Effector memory CD4-positive, alpha-beta T cell (primary cell): ENCODE data around the gene KIAA0319L.

Experiments used
- DNase-seq, 3 donors: peaks; one replicate each; pipeline ENCODE4 v3.0.0-alpha.2; 2020
- H3K27ac ChIP-seq: 2 replicates; pipeline ENCODE4 v1.7.0; 2013; ENCODE audit warnings: mild to moderate bottlenecking, low read length, moderate library complexity; ENCODE audit not compliant: insufficient read depth, poor library complexity, severe bottlenecking
- H3K27me3 ChIP-seq: replicated peaks from 2 replicates; pipeline ENCODE4 v1.7.0; 2013; ENCODE audit warnings: mild to moderate bottlenecking, low read length; ENCODE audit not compliant: insufficient read depth, control insufficient read depth, poor library complexity, severe bottlenecking
- H3K36me3 ChIP-seq: 2 replicates; pipeline ENCODE4 v1.7.0; 2013; ENCODE audit warnings: mild to moderate bottlenecking, low read length, moderate library complexity; ENCODE audit not compliant: control insufficient read depth, insufficient read depth
- H3K4me1 ChIP-seq: 2 replicates; pipeline ENCODE4 v1.7.0; 2013; ENCODE audit warnings: low read length, mild to moderate bottlenecking; ENCODE audit not compliant: control insufficient read depth, insufficient read depth, poor library complexity, severe bottlenecking
- H3K4me3 ChIP-seq: 2 replicates; pipeline ENCODE4 v1.7.0; 2013; ENCODE audit warnings: low read length, low read depth, mild to moderate bottlenecking; ENCODE audit not compliant: insufficient read depth, poor library complexity, severe bottlenecking
- H3K9me3 ChIP-seq: 2 replicates; pipeline ENCODE4 v1.7.0; 2013; ENCODE audit warnings: mild to moderate bottlenecking, low read length, moderate library complexity; ENCODE audit not compliant: control insufficient read depth

The KIAA0319L gene

GRCh38 chr1:35564037-35564883 is 7.1 kb upstream of the KIAA0319L start:
- no peak overlapping the region for H3K4me3 ChIP-seq

DNA sequence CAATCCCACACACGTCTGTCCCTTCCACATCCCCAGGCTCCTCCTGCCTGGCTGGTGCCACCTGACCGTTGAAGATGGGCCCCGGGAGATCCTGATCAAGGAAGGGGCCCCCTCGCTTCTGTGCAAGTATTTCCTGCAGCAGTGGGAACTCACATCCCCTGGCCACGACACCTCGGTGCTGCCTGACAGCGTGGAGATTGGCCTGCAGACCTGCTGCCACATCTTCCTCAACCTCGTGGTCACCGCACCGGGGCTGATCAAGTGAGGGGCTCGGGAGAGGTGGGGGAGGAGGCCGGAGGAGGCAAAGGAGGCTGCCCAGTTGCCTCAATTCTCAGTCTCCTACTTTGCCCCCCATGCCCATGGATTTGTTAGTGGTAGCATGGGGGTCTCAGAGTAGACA is 6.0 kb upstream of the KIAA0319L start:
- no peaks in the 10 kb centered on the region for H3K27me3 ChIP-seq
- no peak overlapping the region for H3K4me3 ChIP-seq
- no peaks in the 10 kb centered on the region for H3K9me3 ChIP-seq
- H3K4me1 ChIP-seq = peaks cover 14% of the 10 kb centered on the region
- DNase-seq = no peak
- H3K27ac ChIP-seq = no peak overlapping the region
- H3K36me3 ChIP-seq = peaks cover 4% of the 10 kb centered on the region

More at GRCh38 chr1:35564037-35564883, 7.1 kb upstream of the KIAA0319L start:
- Histone ChIP-seq H3K27me3 (no peaks in the 10 kb centered on the region), H3K4me1 (peaks cover 4% of the 10 kb centered on the region), H3K27ac (no peak overlapping the region), H3K36me3 (peaks cover 4% of the 10 kb centered on the region), H3K9me3 (no peaks in the 10 kb centered on the region)
- DNase-seq = peak; percentile 48 to 71 (median 59)

DNA sequence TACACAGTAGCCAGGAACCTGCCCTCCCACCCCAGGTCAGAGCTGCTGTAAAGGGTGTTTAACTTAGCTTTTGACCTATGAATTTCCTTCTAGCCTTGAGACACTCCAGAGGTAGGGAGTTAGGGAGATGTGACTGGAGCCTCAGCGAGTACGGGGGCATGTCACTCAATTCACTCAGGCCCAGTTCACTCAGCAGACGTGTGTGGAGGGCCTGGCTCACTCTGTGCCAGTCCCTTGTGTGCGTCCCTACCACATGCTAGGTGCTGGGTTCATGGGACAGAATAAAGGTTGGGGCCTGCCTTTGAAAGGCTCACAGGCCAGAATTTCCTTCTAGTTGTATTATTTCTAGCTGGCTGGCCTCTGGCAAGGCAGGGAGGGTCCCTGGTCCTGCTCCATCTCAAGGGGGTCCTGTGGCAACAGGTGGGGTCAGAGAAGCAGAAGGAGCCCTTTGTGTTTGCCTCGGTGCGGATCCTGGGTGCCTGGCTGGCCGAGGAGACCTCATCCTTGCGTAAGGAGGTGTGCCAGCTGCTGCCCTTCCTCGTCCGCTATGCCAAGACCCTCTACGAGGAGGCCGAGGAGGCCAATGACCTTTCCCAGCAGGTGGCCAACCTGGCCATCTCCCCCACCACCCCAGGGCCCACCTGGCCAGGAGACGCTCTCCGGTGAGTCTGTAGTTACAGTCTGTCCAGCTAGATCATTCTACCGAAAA is 4.9 kb upstream of the KIAA0319L start:
- H3K27ac ChIP-seq = no peak overlapping the region
- no peaks in the 10 kb centered on the region for H3K9me3 ChIP-seq
- H3K36me3 ChIP-seq = peaks cover 4% of the 10 kb centered on the region
- peaks cover 14% of the 10 kb centered on the region for H3K4me1 ChIP-seq
- no peak for DNase-seq
- no peak overlapping the region for H3K4me3 ChIP-seq
- no peaks in the 10 kb centered on the region for H3K27me3 ChIP-seq

- no peaks in the 10 kb centered on the region for H3K9me3 ChIP-seq
- H3K4me3 ChIP-seq = no peak overlapping the region
- H3K36me3 ChIP-seq = peaks cover 4% of the 10 kb centered on the region
- no peak overlapping the region for H3K27ac ChIP-seq
- H3K27me3 ChIP-seq = no peaks in the 10 kb centered on the region
- no peak for DNase-seq
- peaks cover 18% of the 10 kb centered on the region for H3K4me1 ChIP-seq
These were observed 4.2 kb upstream of the KIAA0319L start for GRCh38 chr1:35561297-35561971.

DNA sequence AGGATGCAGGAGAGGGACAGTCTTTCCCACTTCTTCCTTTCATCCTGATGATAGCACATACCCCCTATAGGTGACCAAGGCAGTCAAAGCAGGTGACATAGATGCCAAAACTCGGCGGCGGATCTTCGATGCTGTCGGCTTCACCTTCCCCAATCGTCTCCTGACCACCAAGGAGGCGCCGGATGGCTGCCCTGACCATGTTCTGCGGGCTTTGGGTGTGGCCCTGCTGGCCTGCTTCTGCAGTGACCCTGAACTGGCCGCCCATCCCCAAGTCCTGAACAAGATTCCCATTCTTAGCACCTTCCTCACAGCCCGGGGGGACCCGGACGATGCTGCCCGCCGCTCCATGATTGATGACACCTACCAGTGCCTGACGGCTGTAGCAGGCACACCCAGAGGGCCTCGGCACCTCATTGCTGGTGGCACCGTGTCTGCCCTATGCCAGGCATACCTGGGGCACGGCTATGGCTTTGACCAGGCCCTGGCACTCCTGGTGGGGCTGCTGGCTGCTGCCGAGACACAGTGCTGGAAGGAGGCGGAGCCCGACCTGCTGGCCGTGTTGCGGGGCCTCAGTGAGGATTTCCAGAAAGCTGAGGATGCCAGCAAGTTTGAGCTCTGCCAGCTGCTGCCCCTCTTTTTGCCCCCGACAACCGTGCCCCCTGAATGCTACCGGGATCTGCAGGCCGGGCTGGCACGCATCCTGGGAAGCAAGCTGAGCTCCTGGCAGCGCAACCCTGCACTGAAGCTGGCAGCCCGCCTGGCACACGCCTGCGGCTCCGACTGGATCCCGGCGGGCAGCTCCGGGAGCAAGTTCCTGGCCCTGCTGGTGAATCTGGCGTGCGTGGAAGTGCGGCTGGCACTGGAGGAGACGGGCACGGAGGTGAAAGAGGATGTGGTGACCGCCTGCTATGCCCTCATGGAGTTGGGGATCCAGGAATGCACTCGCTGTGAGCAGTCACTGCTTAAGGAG is 3.3 kb upstream of the KIAA0319L start:
- Histone ChIP-seq H3K4me1 (peaks cover 25% of the 10 kb centered on the region), H3K27me3 (no peaks in the 10 kb centered on the region), H3K9me3 (no peaks in the 10 kb centered on the region), H3K36me3 (peaks cover 4% of the 10 kb centered on the region), H3K4me3 (no peak overlapping the region), H3K27ac (peak overlapping the region; percentile 39)
- no peak for DNase-seq

DNA sequence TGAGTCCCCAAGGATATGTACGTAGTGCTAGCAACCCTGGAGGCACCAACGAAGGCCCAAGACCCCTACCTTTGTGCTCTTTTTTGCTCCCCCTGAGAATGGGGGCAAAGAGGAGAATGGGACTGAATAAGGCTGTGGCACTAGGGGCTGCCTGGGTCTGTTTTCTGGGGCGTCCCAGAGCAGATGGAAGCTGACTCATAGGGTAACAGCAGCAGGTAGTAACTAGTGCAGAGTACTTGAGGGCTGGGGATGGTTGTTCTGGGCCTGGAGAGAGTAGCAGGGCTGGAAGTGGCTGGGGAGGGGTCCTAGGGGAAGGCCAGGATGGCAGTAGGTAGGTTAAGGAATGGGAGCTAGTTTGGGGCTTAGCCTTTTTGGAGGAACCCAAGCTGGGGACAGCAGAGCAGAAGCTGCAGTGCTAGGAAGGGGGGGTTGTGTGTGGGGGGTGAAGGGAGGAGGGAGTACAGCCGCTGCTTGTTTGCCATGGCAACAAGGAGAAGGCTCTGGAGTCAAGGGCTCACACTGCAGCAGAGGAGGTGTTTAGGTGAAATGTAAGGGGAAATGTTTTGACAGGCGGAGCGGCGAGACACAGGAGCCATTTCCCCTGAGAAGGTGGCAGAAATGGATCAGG is 2.2 kb upstream of the KIAA0319L start:
- H3K4me1 ChIP-seq = peaks cover 25% of the 10 kb centered on the region
- no peak overlapping the region for H3K4me3 ChIP-seq
- H3K36me3 ChIP-seq = peaks cover 4% of the 10 kb centered on the region
- no peaks in the 10 kb centered on the region for H3K9me3 ChIP-seq
- H3K27me3 ChIP-seq = no peaks in the 10 kb centered on the region
- DNase-seq = peak in 2 of 3 donors; percentile 24 to 26
- H3K27ac ChIP-seq = peak overlapping the region; percentile 39

DNA sequence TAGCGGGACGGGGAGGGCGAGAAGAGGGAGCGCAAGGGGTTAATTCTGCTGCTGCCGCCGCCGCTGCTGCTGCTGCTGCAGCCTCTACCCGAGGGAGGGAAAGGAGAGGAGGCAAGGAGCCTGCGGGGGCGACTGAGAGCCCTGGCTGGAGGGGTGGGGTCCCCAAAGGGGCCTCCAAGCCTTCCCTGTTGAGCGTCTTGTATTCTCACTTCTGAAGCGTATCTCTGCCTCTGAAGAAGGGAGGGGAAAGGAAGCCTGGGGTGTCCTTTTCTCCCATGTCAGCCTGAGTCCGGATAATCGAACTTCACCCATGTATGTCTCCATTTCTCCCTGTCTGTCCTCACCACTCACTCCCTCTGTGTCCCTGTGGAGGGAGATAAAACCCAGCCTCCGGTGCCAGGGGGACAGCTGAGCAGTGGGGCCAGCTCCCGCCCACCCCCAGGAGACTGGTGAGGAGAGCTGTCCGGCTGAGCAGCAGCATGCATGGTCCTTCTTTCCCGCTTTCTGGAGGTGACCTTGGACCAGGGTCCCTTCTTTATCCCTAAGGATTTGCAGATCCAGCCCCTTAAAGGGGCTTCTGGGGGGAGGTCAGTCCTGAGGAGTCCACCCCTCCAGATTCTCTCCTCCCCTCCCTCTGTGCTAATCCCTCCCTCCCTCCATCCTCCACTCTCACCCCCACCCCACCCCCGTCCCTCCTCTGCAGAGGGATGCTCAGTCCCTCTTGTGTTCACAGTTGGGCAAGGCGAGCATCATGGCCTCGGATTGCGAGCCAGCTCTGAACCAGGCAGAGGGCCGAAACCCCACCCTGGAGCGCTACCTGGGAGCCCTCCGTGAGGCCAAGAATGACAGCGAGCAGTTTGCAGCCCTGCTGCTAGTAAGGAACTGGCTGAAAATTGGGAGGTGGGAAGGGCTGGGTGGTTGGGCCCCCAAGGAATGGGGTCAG is 1.4 kb upstream of the KIAA0319L start:
- peak overlapping the region; percentile 97 for H3K4me3 ChIP-seq
- peak overlapping the region; percentile 85 for H3K27ac ChIP-seq
- H3K4me1 ChIP-seq = peaks cover 25% of the 10 kb centered on the region
- no peaks in the 10 kb centered on the region for H3K9me3 ChIP-seq
- no peaks in the 10 kb centered on the region for H3K27me3 ChIP-seq
- DNase-seq = peak in 1 of 3 donors; percentile 23
- H3K36me3 ChIP-seq = peaks cover 2% of the 10 kb centered on the region

DNA sequence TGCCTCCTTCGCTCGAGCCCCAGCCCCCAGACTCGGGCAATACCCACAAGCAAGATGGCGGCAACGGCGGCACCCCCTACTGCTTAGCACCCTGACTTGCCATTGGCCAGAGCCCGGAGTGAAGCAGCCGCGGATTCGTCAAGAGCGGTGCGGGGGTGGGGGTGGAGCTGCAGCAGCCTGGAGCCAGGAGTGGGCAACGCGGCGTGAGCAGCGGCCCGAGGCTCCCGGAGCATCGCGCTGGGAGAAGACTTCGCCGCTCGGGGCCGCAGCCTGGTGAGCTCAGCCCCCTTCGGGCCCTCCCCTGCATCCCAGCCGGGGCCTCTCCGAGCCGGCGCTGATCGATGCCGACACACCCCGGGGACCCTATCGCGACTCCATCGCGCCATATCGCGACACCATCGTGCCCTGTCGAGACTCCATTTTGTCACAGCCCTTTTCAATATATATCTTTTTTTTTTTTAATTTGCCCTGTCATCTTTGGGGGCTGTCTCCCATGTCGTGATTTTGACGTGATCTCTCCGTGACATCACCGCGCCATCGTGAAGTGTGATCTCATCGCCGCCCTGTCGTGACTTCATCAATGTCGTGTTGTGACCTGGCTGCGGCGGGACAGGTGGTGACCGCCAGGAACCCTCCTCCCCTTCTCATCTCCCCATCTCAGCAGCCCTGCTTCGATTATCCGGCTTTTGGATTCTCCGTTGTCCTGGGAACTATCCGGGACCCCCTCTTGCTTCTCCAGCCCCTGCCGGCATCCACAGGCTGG is 589 bp upstream of the KIAA0319L start, which contains the start of gene NCDN:
Gene NCDN (plus strand): TSS at position 189 of the 763 bp plus-strand sequence. CDS start 392 bp downstream, at position 581.
- Histone ChIP-seq H3K4me1 (peaks cover 25% of the 10 kb centered on the region), H3K9me3 (no peaks in the 10 kb centered on the region), H3K4me3 (peak within 1 kb of the TSS; percentile 97), H3K36me3 (peaks cover 8% of the 10 kb centered on the region), H3K27me3 (no peaks in the 10 kb centered on the region), H3K27ac (peak within 1 kb of the TSS; percentile 85)
- peak; percentile 88 to 94 (median 91) for DNase-seq
